Breast epithelium (tissue), 3 donors: ENCODE measurements around the gene CALY.

Experiments
- POLR2A ChIP-seq: fragments of 450-650 bp; IDR thresholded peaks from one replicate; pipeline ENCODE4 v1.6.1; 2016; ENCODE audit warnings: antibody characterized with exemption, mild to moderate bottlenecking, moderate library complexity
- POLR2AphosphoS5 ChIP-seq, 3 donors: sonication (generic); formaldehyde crosslinking; IDR thresholded peaks; one replicate each; pipeline ENCODE4 v1.6.1; 2017; ENCODE audit warnings: antibody characterized with exemption in 3 of 3
- TF ChIP-seq, protein P1 (sequence below), 3 donors: fragments of 450-650 bp; IDR thresholded peaks; one replicate each; pipeline ENCODE4 v1.5.1; 2016 to 2017; ENCODE audit warnings: antibody characterized with exemption in 3 of 3, mild to moderate bottlenecking in 3 of 3, moderate library complexity in 3 of 3

DNA sequence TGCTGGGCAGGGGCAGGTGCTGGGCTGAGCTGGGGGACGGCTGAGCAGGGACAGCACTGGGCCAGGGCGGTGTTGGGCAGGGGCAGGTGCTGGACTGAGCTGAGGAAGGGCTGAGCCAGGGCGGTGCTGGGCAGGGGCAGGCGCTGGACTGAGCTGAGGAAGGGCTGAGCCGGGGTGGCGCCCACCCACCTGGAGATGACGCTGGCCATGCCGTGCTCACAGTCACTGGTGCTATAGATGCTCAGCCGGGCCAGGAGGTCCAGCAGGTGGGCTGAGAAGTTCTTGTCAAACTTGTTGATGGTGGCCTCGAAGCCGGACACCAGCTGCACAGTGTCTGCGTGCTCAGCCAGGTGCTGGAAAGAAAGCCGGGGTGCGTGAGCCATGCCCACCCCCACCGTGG is 55.6 kb downstream of the CALY start:
- TF ChIP-seq, protein P1, sequence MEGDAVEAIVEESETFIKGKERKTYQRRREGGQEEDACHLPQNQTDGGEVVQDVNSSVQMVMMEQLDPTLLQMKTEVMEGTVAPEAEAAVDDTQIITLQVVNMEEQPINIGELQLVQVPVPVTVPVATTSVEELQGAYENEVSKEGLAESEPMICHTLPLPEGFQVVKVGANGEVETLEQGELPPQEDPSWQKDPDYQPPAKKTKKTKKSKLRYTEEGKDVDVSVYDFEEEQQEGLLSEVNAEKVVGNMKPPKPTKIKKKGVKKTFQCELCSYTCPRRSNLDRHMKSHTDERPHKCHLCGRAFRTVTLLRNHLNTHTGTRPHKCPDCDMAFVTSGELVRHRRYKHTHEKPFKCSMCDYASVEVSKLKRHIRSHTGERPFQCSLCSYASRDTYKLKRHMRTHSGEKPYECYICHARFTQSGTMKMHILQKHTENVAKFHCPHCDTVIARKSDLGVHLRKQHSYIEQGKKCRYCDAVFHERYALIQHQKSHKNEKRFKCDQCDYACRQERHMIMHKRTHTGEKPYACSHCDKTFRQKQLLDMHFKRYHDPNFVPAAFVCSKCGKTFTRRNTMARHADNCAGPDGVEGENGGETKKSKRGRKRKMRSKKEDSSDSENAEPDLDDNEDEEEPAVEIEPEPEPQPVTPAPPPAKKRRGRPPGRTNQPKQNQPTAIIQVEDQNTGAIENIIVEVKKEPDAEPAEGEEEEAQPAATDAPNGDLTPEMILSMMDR (IDR thresholded peaks at IDR 0.05), result no peak
- TF ChIP-seq POLR2AphosphoS5 (IDR thresholded peaks at IDR 0.05) (no peak), POLR2A (no peak)
